Activated naive CD4-positive, alpha-beta T cell treated with anti-CD3 and anti-CD28 coated beads, Interleukin-2, amount 50 U/mL, for 72 hours (primary cell): Measurements from ENCODE around the gene FMNL2. TPM values are rescaled to one million over a fixed set of nuclear protein-coding genes. Genes with fewer than 3 reads are reported as not detected.

ENCODE experiments used
- ATAC-seq, 2 donors: fragments of 150-1000 bp; cut with Tn5 transposase; 2 replicates each; pipeline ENCODE4 v1.10.0; 2021; ENCODE audit warnings: mild to moderate bottlenecking in 2 of 2, moderate library complexity in 2 of 2
- DNase-seq, 2 donors: peaks; one replicate each; pipeline ENCODE4 v3.0.0; 2021 to 2022; ENCODE audit warnings: low spot score in 2 of 2
- H3K27ac Mint-ChIP-seq, 2 donors: one replicate each; pipeline ENCODE4 v1.8.0; 2022; ENCODE audit warnings: mild to moderate bottlenecking in 2 of 2, mixed read lengths in 2 of 2
- H3K36me3 Mint-ChIP-seq, 2 donors: one replicate each; pipeline ENCODE4 v1.8.0; 2022; ENCODE audit warnings: mixed read lengths in 2 of 2
- H3K9me3 Mint-ChIP-seq, 2 donors: one replicate each; pipeline ENCODE4 v1.8.0; 2022; ENCODE audit warnings: mixed read lengths in 2 of 2
- total RNA-seq, 2 donors: library from RNA; stranded (reverse); gene quantifications; one replicate each; pipeline ENCODE4 v1.2.3, GENCODE V29; 2022

The FMNL2 gene
- total RNA-seq, 2 donors from 2014 or later, result 0.34 to 8.0 TPM

- ATAC-seq (no peak), DNase-seq (no peak)
- H3K36me3 Mint-ChIP-seq, result no peaks in the 10 kb centered on the region
- H3K9me3 Mint-ChIP-seq, result no peaks in the 10 kb centered on the region
- no peak overlapping the region for H3K27ac Mint-ChIP-seq
These were observed 280.2 kb downstream of the FMNL2 start for GRCh38 chr2:152615177-152615576.

- no peak for DNase-seq
- Mint-ChIP-seq H3K36me3 (no peaks in the 10 kb centered on the region), H3K27ac (no peak overlapping the region), H3K9me3 (no peaks in the 10 kb centered on the region)
- no peak for ATAC-seq
These were observed 282.6 kb downstream of the FMNL2 start for GRCh38 chr2:152617456-152618192.

GRCh38 chr2:152618193-152618564, 283.2 kb downstream of the FMNL2 start:
- Mint-ChIP-seq H3K9me3 (no peaks in the 10 kb centered on the region), H3K36me3 (no peaks in the 10 kb centered on the region), H3K27ac (no peak overlapping the region)
- DNase-seq (no peak), ATAC-seq (no peak)

GRCh38 chr2:152620208-152620607, 285.2 kb downstream of the FMNL2 start:
- no peaks in the 10 kb centered on the region for H3K36me3 Mint-ChIP-seq
- H3K27ac Mint-ChIP-seq, result no peak overlapping the region
- no peaks in the 10 kb centered on the region for H3K9me3 Mint-ChIP-seq
- ATAC-seq (no peak), DNase-seq (no peak)

GRCh38 chr2:152620985-152621384, 286.0 kb downstream of the FMNL2 start:
- no peak for ATAC-seq
- no peak for DNase-seq
- H3K36me3 Mint-ChIP-seq, result no peaks in the 10 kb centered on the region
- no peak overlapping the region for H3K27ac Mint-ChIP-seq
- H3K9me3 Mint-ChIP-seq, result no peaks in the 10 kb centered on the region

GRCh38 chr2:152622219-152622618, 287.2 kb downstream of the FMNL2 start:
- Mint-ChIP-seq H3K27ac (no peak overlapping the region), H3K36me3 (no peaks in the 10 kb centered on the region), H3K9me3 (no peaks in the 10 kb centered on the region)
- ATAC-seq, result no peak
- no peak for DNase-seq

- no peak for ATAC-seq
- Mint-ChIP-seq H3K36me3 (no peaks in the 10 kb centered on the region), H3K27ac (no peak overlapping the region), H3K9me3 (no peaks in the 10 kb centered on the region)
- no peak for DNase-seq
These were observed 288.2 kb downstream of the FMNL2 start for GRCh38 chr2:152623076-152623740.

- no peak overlapping the region for H3K27ac Mint-ChIP-seq
- DNase-seq (no peak), ATAC-seq (no peak)
- no peaks in the 10 kb centered on the region for H3K36me3 Mint-ChIP-seq
- H3K9me3 Mint-ChIP-seq, result no peaks in the 10 kb centered on the region
These were observed 288.8 kb downstream of the FMNL2 start for GRCh38 chr2:152623775-152624174.

- Mint-ChIP-seq H3K9me3 (no peaks in the 10 kb centered on the region), H3K36me3 (no peaks in the 10 kb centered on the region), H3K27ac (no peak overlapping the region)
- DNase-seq (no peak), ATAC-seq (no peak)
These were observed 289.8 kb downstream of the FMNL2 start for GRCh38 chr2:152624805-152625204.

GRCh38 chr2:152626911-152627339, 292.0 kb downstream of the FMNL2 start:
- H3K27ac Mint-ChIP-seq, result no peak overlapping the region
- no peak for DNase-seq

GRCh38 chr2:152627351-152627957, 292.5 kb downstream of the FMNL2 start:
- H3K36me3 Mint-ChIP-seq, result no peaks in the 10 kb centered on the region
- ATAC-seq, result no peak
- no peak overlapping the region for H3K27ac Mint-ChIP-seq
- no peak for DNase-seq
- H3K9me3 Mint-ChIP-seq, result no peaks in the 10 kb centered on the region

More at GRCh38 chr2:152626911-152627339, 292.0 kb downstream of the FMNL2 start:
- H3K36me3 Mint-ChIP-seq, result no peaks in the 10 kb centered on the region
- H3K9me3 Mint-ChIP-seq, result no peaks in the 10 kb centered on the region
- no peak for ATAC-seq

- H3K9me3 Mint-ChIP-seq, result no peaks in the 10 kb centered on the region
- DNase-seq, result no peak
- H3K27ac Mint-ChIP-seq, result no peak overlapping the region
- ATAC-seq, result no peak
- no peaks in the 10 kb centered on the region for H3K36me3 Mint-ChIP-seq
These were observed 294.2 kb downstream of the FMNL2 start for GRCh38 chr2:152629202-152629601.

GRCh38 chr2:152630466-152630865, 295.5 kb downstream of the FMNL2 start:
- Mint-ChIP-seq H3K27ac (no peak overlapping the region), H3K9me3 (no peaks in the 10 kb centered on the region), H3K36me3 (no peaks in the 10 kb centered on the region)
- DNase-seq (no peak), ATAC-seq (no peak)

- no peaks in the 10 kb centered on the region for H3K36me3 Mint-ChIP-seq
- no peak overlapping the region for H3K27ac Mint-ChIP-seq
- H3K9me3 Mint-ChIP-seq, result no peaks in the 10 kb centered on the region
- no peak for ATAC-seq
- DNase-seq, result no peak
These were observed 297.8 kb downstream of the FMNL2 start for GRCh38 chr2:152632736-152633135.

GRCh38 chr2:152635635-152636298, 300.8 kb downstream of the FMNL2 start:
- Mint-ChIP-seq H3K9me3 (no peaks in the 10 kb centered on the region), H3K27ac (no peak overlapping the region), H3K36me3 (no peaks in the 10 kb centered on the region)
- DNase-seq, result peak; percentile 58 to 72
- ATAC-seq, result peak; percentile 63 to 69

- no peak for DNase-seq
- Mint-ChIP-seq H3K36me3 (no peaks in the 10 kb centered on the region), H3K9me3 (no peaks in the 10 kb centered on the region), H3K27ac (no peak overlapping the region)
- no peak for ATAC-seq
These were observed 302.3 kb downstream of the FMNL2 start for GRCh38 chr2:152637251-152637650.

GRCh38 chr2:152638056-152638455, 303.1 kb downstream of the FMNL2 start:
- H3K27ac Mint-ChIP-seq, result no peak overlapping the region
- no peaks in the 10 kb centered on the region for H3K9me3 Mint-ChIP-seq
- peak in 1 of 2 donors; percentile 7 for ATAC-seq

More at GRCh38 chr2:152638056-152638455, 303.1 kb downstream of the FMNL2 start:
- H3K36me3 Mint-ChIP-seq, result no peaks in the 10 kb centered on the region
- no peak for DNase-seq
